Upper lobe of left lung (tissue), 6 donors: ENCODE measurements around the gene TMPRSS4. TPM values are rescaled to one million over a fixed set of nuclear protein-coding genes. Genes with fewer than 3 reads are reported as not detected.

Source experiments
- ATAC-seq, 2 donors: fragments of 200-7000 bp; cut with Tn5 transposase; one replicate each; pipeline ENCODE4 v1.9.1; 2022; ENCODE audit warnings: mild to moderate bottlenecking in 2 of 2, moderate library complexity in 2 of 2; ENCODE audit not compliant: low FRiP score in 2 of 2
- DNase-seq, 2 donors: peaks; one replicate each; pipeline ENCODE4 v3.0.0-alpha.2; 2019 to 2020
- H3K27ac ChIP-seq, 4 donors: fragments of 200-600 bp; sonication (generic); one replicate each; pipeline ENCODE4 v1.5.1; 2016 to 2019
- H3K27me3 ChIP-seq, 4 donors: fragments of 200-600 bp; sonication (generic); one replicate each; pipeline ENCODE4 v1.5.1; 2017 to 2019
- H3K36me3 ChIP-seq, 4 donors: fragments of 200-600 bp; sonication (generic); one replicate each; pipeline ENCODE4 v1.5.1; 2016 to 2019
- H3K4me1 ChIP-seq, 4 donors: fragments of 200-600 bp; sonication (generic); one replicate each; pipeline ENCODE4 v1.5.1; 2018 to 2019
- H3K4me3 ChIP-seq, 4 donors: fragments of 200-600 bp; sonication (generic); one replicate each; pipeline ENCODE4 v1.5.1; 2017 to 2019; ENCODE audit warnings: mild to moderate bottlenecking in 2 of 4, moderate library complexity in 1 of 4
- H3K9me3 ChIP-seq, 4 donors: fragments of 200-600 bp; sonication (generic); one replicate each; pipeline ENCODE4 v1.5.1; 2018 to 2019
- CTCF ChIP-seq, 6 experiments: fragments of 450-650 bp in 4 of 6; fragments of 200-600 bp in 2 of 6; sonication (generic) in 2 of 6; IDR thresholded peaks; one replicate each; pipeline ENCODE4 v1.5.1; 2016 to 2019; ENCODE audit warnings: antibody characterized with exemption in 6 of 6
- EP300 ChIP-seq, 4 donors: sonication (generic); formaldehyde crosslinking; IDR thresholded peaks; one replicate each; pipeline ENCODE4 v1.5.1; 2017; ENCODE audit warnings: antibody characterized with exemption in 4 of 4, control low read depth in 2 of 4
- POLR2A ChIP-seq, 4 donors: fragments of 450-650 bp; IDR thresholded peaks; one replicate each; pipeline ENCODE4 v1.5.1; 2016 to 2017; ENCODE audit warnings: antibody characterized with exemption in 4 of 4, mild to moderate bottlenecking in 2 of 4
- POLR2AphosphoS5 ChIP-seq, 2 donors: sonication (generic); formaldehyde crosslinking; IDR thresholded peaks; one replicate each; pipeline ENCODE4 v1.5.1; 2017; ENCODE audit warnings: antibody characterized with exemption in 2 of 2
- WGBS, 2 donors: methylation state at CpG; one replicate each; pipeline ENCODE4 v1.1.5; 2017 to 2018; 5-methylcytosine and 5-hydroxymethylcytosine counted together
- total RNA-seq, 6 donors: library from RNA; depleted of rRNA in 4 of 6; stranded (reverse); fragments of >200 nt in 4 of 6; gene quantifications; one replicate each; pipeline versions ENCODE4 v1.1.0 to v1.2.1, GENCODE V29; 2016 to 2021
- donor health status: DM: no; HTN: no; CAD: no; lungs with moderate emphysema.
- donor health status: DM: no; HTN: yes; CAD: no; lungs with severe emphysema.

TMPRSS4 gene
- total RNA-seq, 6 donors from 2014 or later, result 1.6 to 14.3 (median 3.1) TPM

- no peak for TF ChIP-seq POLR2A (IDR thresholded peaks at IDR 0.05)
- TF ChIP-seq CTCF (IDR thresholded peaks at IDR 0.05), result no peak
- no peak for TF ChIP-seq EP300 (IDR thresholded peaks at IDR 0.05)
- TF ChIP-seq POLR2AphosphoS5 (IDR thresholded peaks at IDR 0.05), result no peak
- Histone ChIP-seq H3K4me1 (peaks cover 0 to 4% (median 0%) of the 10 kb centered on the region in 4 donors), H3K9me3 (no peaks in the 10 kb centered on the region), H3K27ac (peak overlapping the region in 1 of 4 donors; percentile 43), H3K27me3 (no peaks in the 10 kb centered on the region), H3K36me3 (no peaks in the 10 kb centered on the region), H3K4me3 (no peak overlapping the region)
- DNase-seq (peak in 1 of 2 donors; percentile 25), ATAC-seq (no peak)
- WGBS, 2 donors, result 85% methylated on average over 12 to 16 of the region's 16 CpGs
Measured at GRCh38 chr11:118051611-118052461, 25.0 kb upstream of the TMPRSS4 start.

GRCh38 chr11:118052581-118053206, 24.2 kb upstream of the TMPRSS4 start:
- H3K9me3 ChIP-seq, result no peaks in the 10 kb centered on the region
- no peak overlapping the region for H3K4me3 ChIP-seq
- ATAC-seq, result no peak
- no peak overlapping the region for H3K27ac ChIP-seq
- H3K27me3 ChIP-seq, result no peaks in the 10 kb centered on the region
- H3K36me3 ChIP-seq, result no peaks in the 10 kb centered on the region
- peak in 1 of 2 donors; percentile 4 for DNase-seq
- 78 to 86% methylated on average over 11 to 13 of the region's 13 CpGs for WGBS, 2 donors
- peaks cover 0 to 4% (median 0%) of the 10 kb centered on the region in 4 donors for H3K4me1 ChIP-seq
- TF ChIP-seq EP300 (IDR thresholded peaks at IDR 0.05) (no peak), CTCF (IDR thresholded peaks at IDR 0.05) (no peak), POLR2AphosphoS5 (IDR thresholded peaks at IDR 0.05) (no peak), POLR2A (IDR thresholded peaks at IDR 0.05) (no peak)

- WGBS, 2 donors, result 81 to 82% methylated on average over 10 to 12 of the region's 12 CpGs
Measured at GRCh38 chr11:118054712-118055640, 21.9 kb upstream of the TMPRSS4 start.

More at GRCh38 chr11:118054712-118055640, 21.9 kb upstream of the TMPRSS4 start:
- TF ChIP-seq POLR2A (IDR thresholded peaks at IDR 0.05) (no peak), CTCF (IDR thresholded peaks at IDR 0.05) (no peak), POLR2AphosphoS5 (IDR thresholded peaks at IDR 0.05) (no peak), EP300 (IDR thresholded peaks at IDR 0.05) (no peak)
- H3K4me3 ChIP-seq, result no peak overlapping the region
- no peak for ATAC-seq
- no peak overlapping the region for H3K27ac ChIP-seq
- peaks cover 0 to 4% (median 0%) of the 10 kb centered on the region in 4 donors for H3K4me1 ChIP-seq
- no peaks in the 10 kb centered on the region for H3K9me3 ChIP-seq
- H3K27me3 ChIP-seq, result no peaks in the 10 kb centered on the region
- no peaks in the 10 kb centered on the region for H3K36me3 ChIP-seq
- no peak for DNase-seq
